ENCODE measurements around the gene ZC3H7B. TPM values are rescaled to one million over a fixed set of nuclear protein-coding genes. Genes with fewer than 3 reads are reported as not detected.

Gene ZC3H7B
- total RNA-seq, 1 donor from 2014 or later = 83.4 TPM

- no peak for TF ChIP-seq CTCF (IDR thresholded peaks at IDR 0.05; ENCODE audit: unreplicated experiment)
- peak overlapping the region; percentile 52 for H3K27ac Mint-ChIP-seq
- H3K36me3 Mint-ChIP-seq (ENCODE audit: insufficient read depth) = no peaks in the 10 kb centered on the region
These were observed 65.2 kb downstream of the ZC3H7B start for GRCh38 chr22:41366323-41367029.

GRCh38 chr22:41367039-41367679, 65.8 kb downstream of the ZC3H7B start:
- no peaks in the 10 kb centered on the region for H3K9me3 Mint-ChIP-seq (ENCODE audit: low read depth)
- no peak overlapping the region for H3K4me3 Mint-ChIP-seq (ENCODE audit: low read depth)
- H3K27me3 Mint-ChIP-seq = peaks cover 3% of the 10 kb centered on the region
- no peaks in the 10 kb centered on the region for H3K36me3 Mint-ChIP-seq (ENCODE audit: insufficient read depth)
- no peak overlapping the region for H3K27ac Mint-ChIP-seq
- peaks cover 10% of the 10 kb centered on the region for H3K4me1 Mint-ChIP-seq (ENCODE audit: low read depth)
- TF ChIP-seq CTCF (IDR thresholded peaks at IDR 0.05; ENCODE audit: unreplicated experiment) = no peak
- DNase-seq (ENCODE audit: low spot score, unreplicated experiment) = no peak

More at GRCh38 chr22:41366323-41367029, 65.2 kb downstream of the ZC3H7B start:
- Mint-ChIP-seq H3K27me3 (peaks cover 3% of the 10 kb centered on the region), H3K4me1 (ENCODE audit: low read depth) (peaks cover 10% of the 10 kb centered on the region), H3K9me3 (ENCODE audit: low read depth) (no peaks in the 10 kb centered on the region), H3K4me3 (ENCODE audit: low read depth) (no peak overlapping the region)
- no peak for DNase-seq (ENCODE audit: low spot score, unreplicated experiment)

- H3K36me3 Mint-ChIP-seq (ENCODE audit: insufficient read depth) = no peaks in the 10 kb centered on the region
- H3K27ac Mint-ChIP-seq = no peak overlapping the region
- H3K27me3 Mint-ChIP-seq = peaks cover 3% of the 10 kb centered on the region
- H3K4me3 Mint-ChIP-seq (ENCODE audit: low read depth) = no peak overlapping the region
- TF ChIP-seq CTCF (IDR thresholded peaks at IDR 0.05; ENCODE audit: unreplicated experiment) = no peak
- H3K9me3 Mint-ChIP-seq (ENCODE audit: low read depth) = no peaks in the 10 kb centered on the region
- H3K4me1 Mint-ChIP-seq (ENCODE audit: low read depth) = peaks cover 10% of the 10 kb centered on the region
- DNase-seq (ENCODE audit: low spot score, unreplicated experiment) = no peak
These were observed 66.6 kb downstream of the ZC3H7B start for GRCh38 chr22:41367680-41368542.

- Mint-ChIP-seq H3K9me3 (ENCODE audit: low read depth) (no peaks in the 10 kb centered on the region), H3K27me3 (peaks cover 3% of the 10 kb centered on the region), H3K36me3 (ENCODE audit: insufficient read depth) (no peaks in the 10 kb centered on the region), H3K27ac (no peak overlapping the region), H3K4me1 (ENCODE audit: low read depth) (peaks cover 9% of the 10 kb centered on the region), H3K4me3 (ENCODE audit: low read depth) (no peak overlapping the region)
- no peak for TF ChIP-seq CTCF (IDR thresholded peaks at IDR 0.05; ENCODE audit: unreplicated experiment)
- DNase-seq (ENCODE audit: low spot score, unreplicated experiment) = no peak
These were observed 67.5 kb downstream of the ZC3H7B start for GRCh38 chr22:41368543-41369423.
